ENCODE measurements around the gene RASA2. TPM values are rescaled to one million over a fixed set of nuclear protein-coding genes. Genes with fewer than 3 reads are reported as not detected.

RASA2 gene
- total and polyA plus RNA-seq, 9 of the 15 experiments (the other 6 are each of a cell fraction or from before 2014, with no cell fraction given): 2.0 to 12.8 (median 9.5) TPM

GRCh38 chr3:141441381-141442364 lies 45.2 kb upstream of the RASA2 start (continued):
- 0 out of 2 replicates have a peak, but pooled peaks have one; percentile 32 for TF ChIP-seq SMAD4 (CRISPR knock-in tag; conservative IDR thresholded peaks at IDR 0.05)
- TF ChIP-seq BRCA1 (IDR thresholded peaks at IDR 0.05): no peak
- TF ChIP-seq BRCA1 (CRISPR knock-in tag; IDR thresholded peaks at IDR 0.05): no peak
- TF ChIP-seq DMBX1 (CRISPR knock-in tag; IDR thresholded peaks at IDR 0.05; ENCODE audit: borderline replicate concordance): 0 out of 2 replicates have a peak, but pooled peaks have one; percentile 15
- peak; percentile 77 for TF ChIP-seq ZNF316 (IDR thresholded peaks at IDR 0.05)
- TF ChIP-seq EP300 (IDR thresholded peaks at IDR 0.05; ENCODE audit: low read length): peak; percentile 27; the same call in 1 of the 2 replicates
- no peak for TF ChIP-seq POU5F1 (IDR thresholded peaks at IDR 0.05; ENCODE audit: borderline replicate concordance, low read depth, low read length, partially characterized antibody)
- TF ChIP-seq HLTF (IDR thresholded peaks at IDR 0.05): no peak
- TF ChIP-seq LARP7 (IDR thresholded peaks at IDR 0.05): no peak
- no peak for TF ChIP-seq TBL1XR1 (IDR thresholded peaks at IDR 0.05; ENCODE audit: low read length in 2 of 2)
- no peak for TF ChIP-seq NFIC (IDR thresholded peaks at IDR 0.05)
- peak; percentile 86 for TF ChIP-seq JUN (IDR thresholded peaks at IDR 0.05; ENCODE audit: borderline replicate concordance, low read depth, low read length)
- no peak for TF ChIP-seq JUN (CRISPR knock-in tag; IDR thresholded peaks at IDR 0.05; ENCODE audit: borderline replicate concordance)
- TF ChIP-seq ILK (tag; IDR thresholded peaks at IDR 0.05; ENCODE audit: borderline replicate concordance, low read depth): no peak
- TF ChIP-seq CGGBP1 (CRISPR knock-in tag; IDR thresholded peaks at IDR 0.05): no peak
- TF ChIP-seq ETV5 (CRISPR knock-in tag; IDR thresholded peaks at IDR 0.05; ENCODE audit: low read depth): no peak
- TF ChIP-seq ELF1 (tag; IDR thresholded peaks at IDR 0.05): no peak
- TF ChIP-seq HBP1 (CRISPR knock-in tag; IDR thresholded peaks at IDR 0.05): no peak
- TF ChIP-seq MAZ (CRISPR knock-in tag; conservative IDR thresholded peaks at IDR 0.05 in 1 of 2, IDR thresholded peaks at IDR 0.05 in 1 of 2): no peak; a peak in 1 of 4 replicates
- TF ChIP-seq CEBPZ (IDR thresholded peaks at IDR 0.05; ENCODE audit: borderline replicate concordance, low read depth, low read length): no peak
- TF ChIP-seq CBX3 (IDR thresholded peaks at IDR 0.05; ENCODE audit: borderline replicate concordance in 1 of 2, low read length in 2 of 2): peak in 1 of 2 experiments; percentile 67; a peak in 1 of 3 replicates
- TF ChIP-seq ZNF253 (CRISPR knock-in tag; conservative IDR thresholded peaks at IDR 0.05): no peak

All from K562 (cell line).